ENCODE measurements around the gene ARVCF. TPM values are rescaled to one million over a fixed set of nuclear protein-coding genes. Genes with fewer than 3 reads are reported as not detected.

ARVCF gene
- total and polyA plus RNA-seq, 9 of the 15 experiments (the other 6 are each of a cell fraction or from before 2014, with no cell fraction given) = 0.03 to 97.4 (median 15.6) TPM

GRCh38 chr22:19942157-19943081 lies 74.2 kb downstream of the ARVCF start (continued):
- TF ChIP-seq MTF1 (CRISPR knock-in tag; IDR thresholded peaks at IDR 0.05; ENCODE audit: borderline replicate concordance) (no peak), ESRRB (CRISPR knock-in tag; IDR thresholded peaks at IDR 0.05; ENCODE audit: borderline replicate concordance) (no peak), HMGN3 (IDR thresholded peaks at IDR 0.05; ENCODE audit: borderline replicate concordance, extremely low read depth, insufficient read length, low read depth, low read length) (no peak), TAF15 (IDR thresholded peaks at IDR 0.05; ENCODE audit: low read depth, low read length) (no peak), SNIP1 (IDR thresholded peaks at IDR 0.05; ENCODE audit: low read depth) (no peak), NFATC3 (IDR thresholded peaks at IDR 0.05) (no peak), SETDB1 (IDR thresholded peaks at IDR 0.05; ENCODE audit: low read length) (peak; percentile 30), ILK (tag; IDR thresholded peaks at IDR 0.05; ENCODE audit: borderline replicate concordance, low read depth) (no peak), ZNF140 (CRISPR knock-in tag; IDR thresholded peaks at IDR 0.05) (peak; percentile 78; the same call in 1 of the 2 replicates), RBFOX2 (IDR thresholded peaks at IDR 0.05; ENCODE audit: low read depth, low read length) (no peak), BRD4 (IDR thresholded peaks at IDR 0.05) (peak; percentile 20), FOXA1 (IDR thresholded peaks at IDR 0.05; ENCODE audit: borderline replicate concordance) (no peak), ZKSCAN3 (CRISPR knock-in tag; IDR thresholded peaks at IDR 0.05) (0 out of 2 replicates have a peak, but pooled peaks have one; percentile 6), CREBBP (IDR thresholded peaks at IDR 0.05; ENCODE audit: low read depth, low read length) (no peak), ATF7 (IDR thresholded peaks at IDR 0.05) (no peak), SAFB2 (IDR thresholded peaks at IDR 0.05; ENCODE audit: borderline replicate concordance, low read depth, low read length, severe bottlenecking) (no peak), PTTG1 (tag; IDR thresholded peaks at IDR 0.05; ENCODE audit: low read depth) (no peak), FUS (optimal IDR thresholded peaks at IDR 0.05; ENCODE audit: low read depth, low read length) (no peak), SMARCE1 (IDR thresholded peaks at IDR 0.05) (no peak)
- TF ChIP-seq, protein P1, sequence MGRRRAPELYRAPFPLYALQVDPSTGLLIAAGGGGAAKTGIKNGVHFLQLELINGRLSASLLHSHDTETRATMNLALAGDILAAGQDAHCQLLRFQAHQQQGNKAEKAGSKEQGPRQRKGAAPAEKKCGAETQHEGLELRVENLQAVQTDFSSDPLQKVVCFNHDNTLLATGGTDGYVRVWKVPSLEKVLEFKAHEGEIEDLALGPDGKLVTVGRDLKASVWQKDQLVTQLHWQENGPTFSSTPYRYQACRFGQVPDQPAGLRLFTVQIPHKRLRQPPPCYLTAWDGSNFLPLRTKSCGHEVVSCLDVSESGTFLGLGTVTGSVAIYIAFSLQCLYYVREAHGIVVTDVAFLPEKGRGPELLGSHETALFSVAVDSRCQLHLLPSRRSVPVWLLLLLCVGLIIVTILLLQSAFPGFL (CRISPR knock-in tag; IDR thresholded peaks at IDR 0.05) = no peak
- TF ChIP-seq, protein P2, sequence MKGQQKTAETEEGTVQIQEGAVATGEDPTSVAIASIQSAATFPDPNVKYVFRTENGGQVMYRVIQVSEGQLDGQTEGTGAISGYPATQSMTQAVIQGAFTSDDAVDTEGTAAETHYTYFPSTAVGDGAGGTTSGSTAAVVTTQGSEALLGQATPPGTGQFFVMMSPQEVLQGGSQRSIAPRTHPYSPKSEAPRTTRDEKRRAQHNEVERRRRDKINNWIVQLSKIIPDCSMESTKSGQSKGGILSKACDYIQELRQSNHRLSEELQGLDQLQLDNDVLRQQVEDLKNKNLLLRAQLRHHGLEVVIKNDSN (CRISPR knock-in tag; IDR thresholded peaks at IDR 0.05) = no peak
- TF ChIP-seq, protein P3, sequence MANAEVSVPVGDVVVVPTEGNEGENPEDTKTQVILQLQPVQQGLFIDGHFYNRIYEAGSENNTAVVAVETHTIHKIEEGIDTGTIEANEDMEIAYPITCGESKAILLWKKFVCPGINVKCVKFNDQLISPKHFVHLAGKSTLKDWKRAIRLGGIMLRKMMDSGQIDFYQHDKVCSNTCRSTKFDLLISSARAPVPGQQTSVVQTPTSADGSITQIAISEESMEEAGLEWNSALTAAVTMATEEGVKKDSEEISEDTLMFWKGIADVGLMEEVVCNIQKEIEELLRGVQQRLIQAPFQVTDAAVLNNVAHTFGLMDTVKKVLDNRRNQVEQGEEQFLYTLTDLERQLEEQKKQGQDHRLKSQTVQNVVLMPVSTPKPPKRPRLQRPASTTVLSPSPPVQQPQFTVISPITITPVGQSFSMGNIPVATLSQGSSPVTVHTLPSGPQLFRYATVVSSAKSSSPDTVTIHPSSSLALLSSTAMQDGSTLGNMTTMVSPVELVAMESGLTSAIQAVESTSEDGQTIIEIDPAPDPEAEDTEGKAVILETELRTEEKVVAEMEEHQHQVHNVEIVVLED (CRISPR knock-in tag; IDR thresholded peaks at IDR 0.05) = no peak
- TF ChIP-seq, protein P4, sequence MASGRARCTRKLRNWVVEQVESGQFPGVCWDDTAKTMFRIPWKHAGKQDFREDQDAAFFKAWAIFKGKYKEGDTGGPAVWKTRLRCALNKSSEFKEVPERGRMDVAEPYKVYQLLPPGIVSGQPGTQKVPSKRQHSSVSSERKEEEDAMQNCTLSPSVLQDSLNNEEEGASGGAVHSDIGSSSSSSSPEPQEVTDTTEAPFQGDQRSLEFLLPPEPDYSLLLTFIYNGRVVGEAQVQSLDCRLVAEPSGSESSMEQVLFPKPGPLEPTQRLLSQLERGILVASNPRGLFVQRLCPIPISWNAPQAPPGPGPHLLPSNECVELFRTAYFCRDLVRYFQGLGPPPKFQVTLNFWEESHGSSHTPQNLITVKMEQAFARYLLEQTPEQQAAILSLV (tag; IDR thresholded peaks at IDR 0.05) = peak; percentile 68; the same call in 1 of the 2 replicates

Measured in K562 (cell line).